NCI-H1694 (cell line): ENCODE results near the gene FOXK1.

ENCODE experiments used
- DNase-seq: peaks from one replicate; lab custom pipeline; 2025; lab: John Stamatoyannopoulos, UW

Gene FOXK1

DNA sequence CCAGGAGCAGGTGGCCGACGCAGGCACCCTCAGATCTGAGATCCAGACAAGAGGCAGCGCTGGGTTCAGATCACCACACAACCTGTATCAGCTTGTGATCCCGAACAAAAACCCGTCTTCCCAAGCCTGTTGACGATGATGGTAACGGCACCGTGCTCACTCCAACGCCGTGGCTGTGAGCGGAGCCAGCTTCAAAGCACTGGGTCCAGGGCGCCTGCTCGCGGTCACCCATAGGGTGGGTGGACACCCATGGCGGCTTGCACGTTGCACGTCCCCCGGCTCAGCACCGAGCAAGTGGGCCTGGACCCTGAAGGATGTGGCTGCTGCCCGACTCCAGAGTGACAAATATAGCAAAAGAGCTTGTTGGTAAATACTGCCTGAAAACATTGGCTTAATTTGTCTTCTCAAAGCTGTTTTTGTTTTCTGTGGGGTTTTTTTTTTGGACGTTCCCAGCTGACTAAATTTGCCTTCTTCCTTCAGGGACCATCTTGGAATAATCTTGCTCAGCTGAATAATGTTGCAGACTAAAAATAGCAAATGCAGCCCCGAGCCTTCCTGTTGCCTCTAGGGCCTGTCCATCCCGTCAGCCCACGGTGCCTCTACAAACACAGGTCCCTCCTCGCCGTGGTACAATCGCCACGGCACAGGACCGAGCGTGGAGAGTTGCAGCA, 41.0 kb downstream of the FOXK1 start:
- no peak for DNase-seq

GRCh38 chr7:4724648-4725013, 42.5 kb downstream of the FOXK1 start:
- no peak for DNase-seq

- DNase-seq = no peak
These were observed 43.1 kb downstream of the FOXK1 start for GRCh38 chr7:4725014-4725849.

DNA sequence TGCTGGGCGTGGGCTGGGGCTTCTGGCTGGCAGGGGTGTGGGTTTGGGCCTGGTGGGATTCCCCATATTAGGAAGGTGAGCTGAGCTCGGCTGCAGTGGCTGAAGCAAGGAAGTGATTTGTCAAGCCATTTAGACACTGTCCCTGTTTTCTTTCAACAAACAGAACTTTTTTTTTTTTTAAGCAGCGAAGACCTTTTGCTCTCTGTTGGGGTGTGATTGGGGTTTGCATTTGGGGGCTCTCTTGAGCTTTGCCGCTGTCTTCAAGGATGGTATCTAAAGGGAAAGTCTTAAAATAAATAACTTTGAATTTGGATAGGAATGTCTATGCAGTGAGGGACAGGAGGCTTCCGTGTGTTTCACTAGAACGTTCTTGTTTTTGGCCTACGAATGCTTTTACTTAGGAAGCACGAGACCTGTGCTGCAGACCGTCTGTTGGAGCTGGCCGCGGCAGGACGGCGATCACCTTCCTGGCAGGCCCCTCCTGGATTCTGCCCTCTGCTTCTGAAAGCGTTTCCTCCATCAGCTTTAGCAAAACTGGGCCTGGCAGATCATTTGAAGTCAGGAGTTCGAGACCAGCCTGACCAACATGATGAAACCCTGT, 43.9 kb downstream of the FOXK1 start:
- DNase-seq = no peak

- DNase-seq = no peak
These were observed 44.5 kb downstream of the FOXK1 start for GRCh38 chr7:4726566-4726965.

DNA sequence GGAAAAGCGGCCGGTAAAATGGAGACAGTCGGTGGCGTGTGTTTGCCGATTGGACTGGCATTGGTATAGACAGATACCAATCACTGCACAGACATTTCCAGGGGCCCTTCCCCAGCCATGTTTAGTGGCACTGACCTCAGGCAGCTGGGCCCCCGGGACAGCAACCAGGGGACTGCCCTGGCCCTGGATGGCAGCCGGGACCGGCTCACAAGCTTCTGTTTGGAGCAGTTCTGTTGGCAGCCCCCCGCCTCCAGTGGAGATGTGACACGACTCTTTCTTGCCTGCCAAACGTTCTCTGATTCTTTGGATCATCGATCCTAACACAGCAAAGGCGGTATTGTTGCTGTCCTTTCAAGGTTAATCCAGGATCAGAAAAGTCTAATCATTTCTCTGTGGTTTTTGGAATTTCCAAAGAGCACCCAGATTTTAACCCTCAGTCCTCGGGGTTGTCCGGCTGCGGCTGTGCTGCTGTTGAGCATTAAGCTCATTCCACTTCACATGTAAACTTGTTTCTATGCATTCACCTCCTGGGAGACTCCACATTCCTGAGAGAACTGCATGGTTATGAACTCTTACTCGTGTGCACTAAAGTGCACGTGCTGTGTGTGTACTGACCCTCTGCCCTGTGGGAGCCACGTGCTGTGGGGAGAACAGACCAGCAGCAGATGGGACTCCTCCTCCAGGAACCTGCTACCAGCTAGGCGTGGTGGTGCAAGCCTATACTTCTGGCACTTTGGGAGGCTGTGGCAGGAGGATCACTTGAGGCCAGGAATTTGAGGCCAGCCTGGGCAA, 46.0 kb downstream of the FOXK1 start:
- DNase-seq = no peak

- DNase-seq = no peak
These were observed 47.2 kb downstream of the FOXK1 start for GRCh38 chr7:4729266-4729665.

GRCh38 chr7:4730276-4730675, 48.2 kb downstream of the FOXK1 start:
- DNase-seq = no peak

GRCh38 chr7:4730971-4731370, 48.9 kb downstream of the FOXK1 start:
- no peak for DNase-seq

GRCh38 chr7:4731803-4732202, 49.7 kb downstream of the FOXK1 start:
- no peak for DNase-seq

DNA sequence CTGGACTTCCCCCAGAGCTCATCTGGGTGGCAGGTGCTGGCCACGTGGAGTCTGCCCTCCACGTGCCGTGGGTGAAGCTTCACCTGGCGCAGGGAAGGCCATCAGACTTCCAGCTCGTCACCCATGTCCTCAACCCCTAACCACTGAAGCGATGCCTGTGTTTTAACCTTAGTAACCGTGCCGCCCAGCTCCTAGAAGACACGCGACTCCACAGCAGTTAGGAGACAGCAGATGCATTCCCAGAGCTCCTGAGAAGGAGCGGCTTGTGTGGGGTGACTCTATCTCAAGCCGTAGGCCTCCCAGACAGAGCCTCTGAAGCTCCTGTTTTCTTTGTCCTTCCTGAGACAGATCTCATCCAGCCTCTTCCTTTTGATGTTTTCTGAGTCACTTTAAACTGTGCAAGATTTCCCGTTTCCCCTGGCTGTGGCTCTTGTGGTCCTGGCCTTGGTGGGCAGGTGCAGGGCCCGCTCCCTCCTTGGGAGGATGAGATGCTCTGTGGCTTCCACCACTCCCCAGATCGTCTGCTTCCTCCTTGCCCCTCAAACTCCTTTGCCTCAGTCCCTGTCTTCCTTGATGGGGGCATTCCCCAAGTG, 51.9 kb downstream of the FOXK1 start:
- no peak for DNase-seq

DNA sequence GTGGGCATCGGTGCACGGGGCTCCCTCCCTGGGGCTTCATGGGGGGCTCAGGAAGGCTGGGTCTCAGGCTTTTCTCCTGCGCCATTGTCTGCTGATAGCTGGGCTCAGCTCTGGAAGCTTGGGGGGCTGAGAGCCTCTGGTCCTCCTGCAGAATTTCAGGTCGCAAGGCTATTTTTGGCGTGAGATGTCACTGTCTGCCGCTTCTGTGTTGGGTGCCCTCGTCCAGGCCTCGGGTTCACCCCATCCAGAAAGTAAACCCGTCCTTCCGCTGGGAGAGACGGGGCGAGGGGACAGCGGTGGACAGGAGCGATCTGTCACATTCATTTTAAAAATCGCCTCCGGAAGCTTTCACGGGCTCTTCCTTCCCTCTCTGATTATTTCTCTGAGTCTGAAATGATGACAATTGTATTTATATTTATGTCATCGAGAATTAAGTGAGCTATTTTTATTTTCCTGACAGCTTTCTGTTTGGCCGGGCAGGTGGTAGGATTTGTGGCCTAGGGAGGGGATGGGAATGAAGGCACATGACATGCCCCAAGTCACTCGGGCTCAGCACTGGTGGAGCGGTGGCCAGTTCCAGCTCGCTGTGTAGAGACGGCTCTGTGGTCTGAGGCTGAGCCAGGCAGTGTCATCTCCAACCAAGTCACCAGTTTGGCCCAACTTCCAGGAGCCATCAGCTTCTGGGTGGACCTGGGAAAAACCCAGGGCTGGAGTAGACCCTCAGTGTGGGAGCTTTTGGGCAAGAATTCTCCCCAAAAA, 52.7 kb downstream of the FOXK1 start:
- no peak for DNase-seq

DNA sequence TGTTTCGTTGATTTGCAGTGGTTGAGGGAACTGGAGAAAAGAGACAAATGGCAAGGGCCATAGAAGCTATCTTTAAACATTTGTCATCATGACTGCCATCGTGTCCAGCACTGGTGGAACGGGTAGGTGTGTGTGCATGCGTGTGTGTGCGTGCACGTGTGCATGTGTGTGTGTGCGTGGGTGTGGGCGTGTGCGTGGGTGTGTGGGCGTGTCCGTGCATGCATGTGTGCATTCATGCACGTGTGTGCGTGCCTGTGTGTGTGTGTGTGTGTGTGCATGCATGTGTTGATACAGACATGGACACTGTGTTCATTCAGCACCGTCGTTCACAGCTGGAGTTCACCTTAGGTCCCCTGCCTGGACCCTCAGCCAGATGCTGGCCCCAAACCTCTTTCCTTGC, 55.2 kb downstream of the FOXK1 start:
- DNase-seq = no peak

GRCh38 chr7:4738711-4739527, 56.8 kb downstream of the FOXK1 start:
- DNase-seq = no peak

DNA sequence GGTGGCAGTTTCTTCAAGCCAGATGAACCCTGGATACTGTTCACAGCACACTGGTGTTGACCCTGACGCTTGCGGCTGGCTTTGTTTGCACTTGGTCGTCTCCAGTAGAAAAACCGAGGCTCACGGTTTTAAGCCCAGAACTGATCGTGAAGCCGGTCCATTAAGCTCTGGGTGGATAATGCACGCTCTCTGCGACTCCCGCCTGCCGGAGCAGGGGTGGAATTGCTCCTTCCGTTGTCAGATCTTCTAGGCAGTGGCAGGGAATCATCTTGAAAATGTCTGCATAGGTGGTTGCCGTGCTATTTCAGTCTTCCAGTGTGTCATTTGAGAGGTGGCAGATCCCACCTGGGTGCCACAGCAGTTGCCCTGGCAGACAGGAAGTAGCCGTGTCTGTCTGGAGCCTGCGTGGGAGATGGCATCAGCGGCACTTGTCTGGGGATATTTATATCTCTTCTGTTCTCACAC, 57.5 kb downstream of the FOXK1 start:
- no peak for DNase-seq

GRCh38 chr7:4740796-4741195, 58.7 kb downstream of the FOXK1 start:
- DNase-seq = no peak

GRCh38 chr7:4742051-4742573, 60.0 kb downstream of the FOXK1 start:
- DNase-seq = no peak

DNA sequence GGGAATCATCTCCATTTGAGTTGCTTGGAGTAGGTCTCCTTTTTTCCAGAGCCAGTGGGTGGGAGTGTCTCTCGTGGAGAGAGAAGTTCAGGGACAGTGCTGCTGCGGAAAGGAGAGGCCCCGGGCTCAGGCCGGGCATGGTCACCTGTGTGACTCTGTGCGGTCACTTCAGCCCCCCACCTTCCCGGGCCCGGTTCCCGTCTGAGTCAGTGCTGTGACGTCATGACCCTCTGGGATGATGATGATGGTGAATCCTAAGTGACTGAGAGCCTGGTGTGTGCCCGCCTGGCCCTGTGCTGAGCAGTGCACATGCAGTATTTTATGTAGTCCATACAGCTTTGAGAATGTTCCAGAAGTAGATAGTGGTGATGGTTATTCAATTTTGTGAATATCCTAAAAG, 60.8 kb downstream of the FOXK1 start:
- DNase-seq = no peak

DNA sequence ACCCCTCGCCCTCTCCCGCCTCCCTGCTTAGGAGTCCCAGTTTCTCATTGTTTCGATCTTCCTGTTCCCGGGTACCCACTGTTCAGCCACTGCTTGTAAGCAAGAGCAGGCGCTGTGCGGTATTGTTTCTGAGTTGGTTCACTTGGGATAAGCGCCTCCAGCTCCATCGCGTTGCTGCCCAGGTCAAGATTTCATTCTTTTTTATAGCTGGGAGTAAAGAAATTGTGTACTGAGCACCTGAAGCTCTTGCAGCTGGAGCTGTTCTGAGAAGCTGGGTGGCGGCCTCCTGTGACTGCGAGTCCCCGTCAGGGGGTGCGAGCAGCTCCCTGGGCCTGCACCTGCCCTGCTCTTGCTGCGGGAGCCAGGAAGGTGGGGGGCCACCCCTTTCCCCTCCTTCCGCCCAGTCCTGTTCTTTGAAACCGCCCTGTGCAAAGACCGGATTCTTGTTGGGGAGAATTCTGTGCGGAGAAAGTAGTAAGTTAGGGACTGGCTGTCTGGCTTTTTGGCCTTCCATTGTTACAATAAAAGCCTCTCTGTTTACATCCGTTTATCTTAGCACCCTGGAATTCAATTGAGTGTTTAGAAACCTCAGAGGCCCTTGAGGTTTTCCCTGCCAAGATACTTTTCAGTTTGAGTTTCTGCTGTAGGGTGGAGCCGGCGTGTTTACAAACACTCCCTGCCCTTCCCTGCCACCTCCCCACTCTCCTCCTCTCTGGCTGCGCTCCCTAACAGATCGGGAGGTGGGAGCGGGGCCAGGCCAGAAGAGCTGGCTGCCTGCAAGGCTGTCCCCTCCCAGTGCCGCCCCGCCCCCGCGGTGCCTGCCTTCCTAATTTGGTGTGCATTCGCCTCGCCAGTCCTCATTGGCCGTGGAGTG, 62.5 kb downstream of the FOXK1 start:
- peak; percentile 91 for DNase-seq
